GM12878 (cell line): ENCODE results near the gene GMDS. TPM values are rescaled to one million over a fixed set of nuclear protein-coding genes. Genes with fewer than 3 reads are reported as not detected.

ENCODE experiments used
- ATAC-seq: fragments of 200-7000 bp; cut with Tn5 transposase; 3 replicates; pipeline ENCODE4 v1.9.1; 2020; ENCODE audit warnings: mild to moderate bottlenecking, moderate library complexity
- BruUV-seq: library from RNA; stranded (reverse); fragments of 400-500 nt; replicated peaks from 2 replicates; lab custom pipeline; 2021; lab: Mats Ljungman, UMichigan
- CTCF ChIA-PET: fragments of 300-600 bp; sonication (Branson Sonifier 250); formaldehyde crosslinking; extraction: SDS; loops from one replicate; lab custom pipeline; 2021; ENCODE audit warnings: inconsistent platforms; lab: Yijun Ruan, JAX
- POLR2A ChIA-PET: fragments of 350-600 bp; formaldehyde crosslinking; extraction: SDS; loops from one replicate; lab custom pipeline; 2021; ENCODE audit warnings: inconsistent platforms; lab: Charles Lee
- RAD21 ChIA-PET: fragments of 300-600 bp; sonication (Branson Sonifier 250); formaldehyde crosslinking; loops from one replicate; lab custom pipeline; 2023; ENCODE audit warnings: antibody characterized with exemption; ENCODE audit not compliant: unreplicated experiment; lab: Charles Lee
- SMC1A ChIA-PET: fragments of 300-600 bp; sonication (Branson Sonifier 250); formaldehyde crosslinking; loops from one replicate; lab custom pipeline; 2023; ENCODE audit not compliant: unreplicated experiment, uncharacterized antibody; lab: Charles Lee
- DNase-seq: peaks from one replicate; pipeline ENCODE4 v3.0.0-alpha.2; 2011; ENCODE audit warnings: low read depth, low spot score
- FAIRE-seq: peaks from 3 replicates; lab custom pipeline; 2011; peaks lifted over from hg19 to GRCh38; lab: Jason Lieb, UNC
- H2AFZ ChIP-seq: 2 replicates; pipeline ENCODE4 v1.6.0; 2011; ENCODE audit warnings: low read depth, low read length, control low read depth; ENCODE audit not compliant: control insufficient read depth
- H3K27ac ChIP-seq: 2 replicates; pipeline ENCODE4 v1.5.1; 2011; ENCODE audit warnings: control low read depth; ENCODE audit not compliant: control insufficient read depth, insufficient read depth
- H3K27me3 ChIP-seq, 2 experiments: replicated peaks in 1 of 2; 2 replicates each; pipeline versions ENCODE4 v1.6.0 to v1.6.1; 2011; ENCODE audit warnings: low read length in 1 of 2; ENCODE audit not compliant: control insufficient read depth in 2 of 2, insufficient read depth in 2 of 2
- H3K36me3 ChIP-seq, 2 experiments: 2 replicates each; pipeline ENCODE4 v1.5.1; 2011; ENCODE audit warnings: low read length in 1 of 2; ENCODE audit not compliant: control insufficient read depth in 2 of 2, insufficient read depth in 2 of 2
- H3K4me1 ChIP-seq: 2 replicates; pipeline ENCODE4 v1.6.1; 2011; ENCODE audit warnings: mild to moderate bottlenecking, low read length, moderate library complexity, mixed read lengths; ENCODE audit not compliant: control insufficient read depth, insufficient read depth
- H3K4me2 ChIP-seq: 2 replicates; pipeline ENCODE4 v1.6.0; 2011; ENCODE audit warnings: control low read depth; ENCODE audit not compliant: control insufficient read depth, insufficient read depth
- H3K4me3 ChIP-seq: fragments of 200-600 bp; sonication (generic); 2 replicates; pipeline ENCODE4 v1.5.1; 2016
- H3K79me2 ChIP-seq: 2 replicates; pipeline ENCODE4 v1.6.0; 2011; ENCODE audit warnings: low read length; ENCODE audit not compliant: control insufficient read depth, insufficient read depth
- H3K9ac ChIP-seq: 2 replicates; pipeline ENCODE4 v1.8.0; 2011; ENCODE audit warnings: low read length, control low read depth, mixed read lengths; ENCODE audit not compliant: control insufficient read depth, insufficient read depth
- H3K9me3 ChIP-seq: replicated peaks from 3 replicates; pipeline ENCODE4 v1.5.1; 2011; ENCODE audit warnings: mild to moderate bottlenecking, low read length; ENCODE audit not compliant: control insufficient read depth, insufficient read depth
- H4K20me1 ChIP-seq: 2 replicates; pipeline ENCODE4 v1.6.0; 2011; ENCODE audit not compliant: control insufficient read depth, insufficient read depth
- BHLHE40 ChIP-seq, 2 experiments: fragments of 450-650 bp in 1 of 2; IDR thresholded peaks; 2 replicates each; pipeline ENCODE4 v1.6.1; 2011 to 2017; ENCODE audit warnings: low read depth in 2 of 2, borderline replicate concordance in 1 of 2, improper control_type of control experiment in 1 of 2, low read length in 1 of 2, mild to moderate bottlenecking in 1 of 2
- CTCF ChIP-seq, 3 experiments: IDR thresholded peaks in 2 of 3; conservative IDR thresholded peaks in 1 of 3; 2 replicates each; pipeline ENCODE4 v1.5.1; 2011; ENCODE audit warnings: low read depth in 3 of 3, low read length in 3 of 3, mild to moderate bottlenecking in 3 of 3, control low read depth in 2 of 3, moderate library complexity in 2 of 3, inconsistent platforms in 1 of 3, mixed read lengths in 1 of 3; ENCODE audit not compliant: control insufficient read depth in 2 of 3, insufficient read depth in 1 of 3; ENCODE audit errors: extremely low read depth in 1 of 3
- IRF4 ChIP-seq: IDR thresholded peaks from 2 replicates; pipeline ENCODE4 v1.6.1; 2011; ENCODE audit warnings: low read depth, low read length
- PML ChIP-seq: IDR thresholded peaks from 2 replicates; pipeline ENCODE4 v1.6.1; 2012; ENCODE audit warnings: low read length, inconsistent platforms
- RUNX3 ChIP-seq: IDR thresholded peaks from 2 replicates; pipeline ENCODE4 v1.6.1; 2012; ENCODE audit warnings: low read length, inconsistent platforms
- SMC3 ChIP-seq: IDR thresholded peaks from 2 replicates; pipeline ENCODE4 v1.6.1; 2011; ENCODE audit warnings: low read length, improper control_type of control experiment, borderline replicate concordance
- STAT3 ChIP-seq: IDR thresholded peaks from 2 replicates; pipeline ENCODE4 v1.6.1; 2011; ENCODE audit warnings: low read depth, low read length, improper control_type of control experiment
- ZNF24 ChIP-seq: fragments of 450-650 bp; IDR thresholded peaks from 2 replicates; pipeline ENCODE4 v1.6.1; 2017; ENCODE audit warnings: antibody characterized with exemption, mild to moderate bottlenecking
- WGBS: methylation state at CpG from one replicate; pipeline ENCODE4 v1.1.6; 2016; ENCODE audit warnings: low lambda C conversion rate; ENCODE audit not compliant: insufficient replicate concordance, insufficient coverage; ENCODE audit errors: missing lambda C conversion rate; 5-methylcytosine and 5-hydroxymethylcytosine counted together
- in situ Hi-C: fragments of 300-500 bp; cut with MboI; formaldehyde crosslinking; loops from 9 replicates; pipeline ENCODE4 v1.14.3; 2018; ENCODE audit warnings: mixed read lengths
- intact Hi-C: fragments of 100-400 bp; cut with micrococcal nuclease; formaldehyde crosslinking; loops from one replicate; pipeline ENCODE4 v1.14.2; 2022; ENCODE audit not compliant: unreplicated experiment
- polyA plus RNA-seq, 11 experiments: library from polyadenylated mRNA; depleted of rRNA in 4 of 11; unstranded in 6 of 11; stranded (reverse) in 5 of 11; fragments of >200 nt; fragmentation: Nextera tagmentation in 4 of 11; fragmentation: Illumina TruSeq in 1 of 11; extraction: Ambion mirVana in 4 of 11; extraction: Trizol in 1 of 11; gene quantifications; 1 replicate in 1 of 11; 2 replicates in 10 of 11; pipeline versions ENCODE4 v1.2.1 to v1.2.3, GENCODE V29; 2011 to 2016; ENCODE audit warnings: inconsistent platforms in 2 of 11, missing spikeins in 2 of 11, low read depth in 1 of 11
- total RNA-seq, 4 experiments: library from RNA; depleted of rRNA in 3 of 4; stranded (reverse); fragments of >200 nt in 3 of 4; fragmentation: Illumina TruSeq in 1 of 4; extraction: Trizol in 1 of 4; gene quantifications; 2 replicates each; pipeline versions ENCODE4 v1.2.1 to v1.2.3, GENCODE V29; 2013 to 2021

GMDS gene
- total and polyA plus RNA-seq, 10 of the 15 experiments (the other 5 are each of a cell fraction or from before 2014, with no cell fraction given): 0.61 to 53.8 (median 29.3) TPM

DNA sequence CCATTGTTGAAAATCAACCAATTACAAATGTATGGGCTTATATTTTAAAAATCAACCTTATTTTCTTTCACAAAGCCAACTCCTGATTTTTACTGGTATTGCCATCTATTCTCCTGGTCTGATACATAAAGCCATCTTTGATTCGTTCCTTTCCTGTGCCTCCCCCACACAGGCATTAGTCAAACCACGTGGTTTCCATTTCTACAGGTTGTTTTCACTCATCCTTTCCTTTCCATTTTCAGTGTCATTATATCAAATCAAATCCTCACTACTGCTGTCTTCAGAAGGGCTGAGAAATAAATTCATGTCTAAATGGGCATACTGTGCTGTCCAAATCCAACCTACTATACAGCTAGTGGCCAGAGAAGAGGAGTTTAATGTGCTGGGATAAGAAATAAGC lies 354.4 kb downstream of the GMDS start:
- SMC1A ChIA-PET: no interaction called here
- Histone ChIP-seq H3K4me1 (no peaks in the 10 kb centered on the region), H3K4me3 (no peak overlapping the region), H3K9ac (no peak overlapping the region), H3K4me2 (no peak overlapping the region), H3K27ac (no peak overlapping the region), H3K9me3 (no peaks in the 10 kb centered on the region; the same call in 2 of the 3 replicates), H3K79me2 (no peaks in the 10 kb centered on the region), H3K27me3 (no peaks in the 10 kb centered on the region), H3K36me3 (no peaks in the 10 kb centered on the region), H2AFZ (no peak overlapping the region), H4K20me1 (no peaks in the 10 kb centered on the region)
- intact Hi-C loops: no loop called here
- RAD21 ChIA-PET: no interaction called here
- TF ChIP-seq IRF4 (no peak), CTCF (IDR thresholded peaks at IDR 0.05 in 2 of 3, conservative IDR thresholded peaks at IDR 0.05 in 1 of 3; ENCODE audit: control insufficient read depth in 2 of 3, extremely low read depth in 1 of 3, insufficient read depth in 1 of 3, low read depth in 3 of 3, low read length in 3 of 3) (no peak), STAT3 (no peak), ZNF24 (no peak), SMC3 (no peak)
- POLR2A ChIA-PET: no interaction called here
- ATAC-seq (no peak), DNase-seq (no peak), FAIRE-seq (no peak)
- no TSS peak for BruUV-seq
- in situ Hi-C loops: no loop called here
- 52% methylated on average over 2 of the region's 2 CpGs for WGBS
- CTCF ChIA-PET: interaction anchor here (0.6 to 1.4 kb wide), 2 partner anchors 16 to 20 kb away, joined by 3 read pairs; no protein-coding TSS in a partner anchor

- FAIRE-seq (no peak), DNase-seq (no peak), ATAC-seq (no peak)
- ChIA-PET RAD21 (no interaction called here), POLR2A (no interaction called here), SMC1A (interaction anchor here (0.7 kb wide), 1 partner anchor 137 kb away, joined by 4 read pairs; no protein-coding TSS in a partner anchor), CTCF (no interaction called here)
- Histone ChIP-seq H3K4me2 (no peak overlapping the region), H2AFZ (no peak overlapping the region), H3K27me3 (no peaks in the 10 kb centered on the region), H3K36me3 (no peaks in the 10 kb centered on the region), H3K27ac (no peak overlapping the region), H3K9me3 (no peaks in the 10 kb centered on the region; the same call in 2 of the 3 replicates), H4K20me1 (no peaks in the 10 kb centered on the region), H3K4me3 (no peak overlapping the region), H3K79me2 (no peaks in the 10 kb centered on the region), H3K4me1 (no peaks in the 10 kb centered on the region), H3K9ac (no peak overlapping the region)
- peak in 1 of 2 experiments; percentile 37; a peak in 1 of 4 replicates for TF ChIP-seq BHLHE40 (IDR thresholded peaks at IDR 0.05; ENCODE audit: borderline replicate concordance in 1 of 2, low read depth in 2 of 2, low read length in 1 of 2)
- TF ChIP-seq PML: no peak
- TF ChIP-seq RUNX3: peak; percentile 43; the same call in 1 of the 2 replicates
- WGBS: 35% methylated on average over 8 of the region's 8 CpGs
- in situ Hi-C loops: no loop called here
- intact Hi-C loops: no loop called here
- no TSS peak for BruUV-seq
These were observed 355.3 kb downstream of the GMDS start for GRCh38 chr6:1890071-1890470.
